Loucy (cell line): ENCODE data around the gene HK1.

Experiments used
- EZH2phosphoT487 ChIP-seq: fragments of 200-600 bp; IDR thresholded peaks from 2 replicates; pipeline ENCODE4 v1.6.1; 2018; ENCODE audit warnings: antibody characterized with exemption, mild to moderate bottlenecking, moderate library complexity, borderline replicate concordance
- TF ChIP-seq, protein P1 (sequence below): fragments of 200-600 bp; sonication (generic); conservative IDR thresholded peaks from 2 replicates; pipeline ENCODE4 v1.5.1; 2014; ENCODE audit warnings: mild to moderate bottlenecking, antibody characterized with exemption, low read length

DNA sequence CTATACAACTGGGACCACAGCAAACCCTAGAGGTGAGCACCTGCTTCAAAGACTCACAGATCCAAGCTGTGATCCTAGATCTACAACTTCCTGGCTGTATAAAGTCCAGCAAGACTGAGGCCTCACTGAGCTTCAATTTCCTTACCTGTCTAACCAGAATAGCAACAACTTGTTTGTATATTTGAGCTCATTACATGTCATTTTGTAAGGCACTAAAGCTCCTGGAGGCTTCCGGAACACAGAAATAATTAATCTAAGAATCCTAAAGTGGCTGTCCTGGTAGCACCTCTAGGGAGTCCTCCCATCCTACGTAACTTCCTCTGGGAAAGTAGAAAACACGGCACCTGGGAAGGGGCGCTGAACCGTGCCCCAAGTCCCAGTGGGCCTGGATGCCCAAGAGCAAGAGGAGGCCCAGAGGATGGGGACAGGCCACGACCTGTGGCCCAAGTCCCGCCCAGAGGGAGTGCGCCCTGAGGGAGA, 39.4 kb downstream of the HK1 start:
- TF ChIP-seq, protein P1, sequence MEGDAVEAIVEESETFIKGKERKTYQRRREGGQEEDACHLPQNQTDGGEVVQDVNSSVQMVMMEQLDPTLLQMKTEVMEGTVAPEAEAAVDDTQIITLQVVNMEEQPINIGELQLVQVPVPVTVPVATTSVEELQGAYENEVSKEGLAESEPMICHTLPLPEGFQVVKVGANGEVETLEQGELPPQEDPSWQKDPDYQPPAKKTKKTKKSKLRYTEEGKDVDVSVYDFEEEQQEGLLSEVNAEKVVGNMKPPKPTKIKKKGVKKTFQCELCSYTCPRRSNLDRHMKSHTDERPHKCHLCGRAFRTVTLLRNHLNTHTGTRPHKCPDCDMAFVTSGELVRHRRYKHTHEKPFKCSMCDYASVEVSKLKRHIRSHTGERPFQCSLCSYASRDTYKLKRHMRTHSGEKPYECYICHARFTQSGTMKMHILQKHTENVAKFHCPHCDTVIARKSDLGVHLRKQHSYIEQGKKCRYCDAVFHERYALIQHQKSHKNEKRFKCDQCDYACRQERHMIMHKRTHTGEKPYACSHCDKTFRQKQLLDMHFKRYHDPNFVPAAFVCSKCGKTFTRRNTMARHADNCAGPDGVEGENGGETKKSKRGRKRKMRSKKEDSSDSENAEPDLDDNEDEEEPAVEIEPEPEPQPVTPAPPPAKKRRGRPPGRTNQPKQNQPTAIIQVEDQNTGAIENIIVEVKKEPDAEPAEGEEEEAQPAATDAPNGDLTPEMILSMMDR = no peak
- no peak for TF ChIP-seq EZH2phosphoT487
